GM21576 (cell line): ENCODE data around the gene ACVR2B.

Experiments
- ATAC-seq: cut with Tn5 transposase; IDR thresholded peaks from one replicate; pipeline ENCODE4 v1.9.1; 2021; ENCODE audit warnings: mild to moderate bottlenecking, moderate library complexity; ENCODE audit not compliant: unreplicated experiment

Gene ACVR2B

DNA sequence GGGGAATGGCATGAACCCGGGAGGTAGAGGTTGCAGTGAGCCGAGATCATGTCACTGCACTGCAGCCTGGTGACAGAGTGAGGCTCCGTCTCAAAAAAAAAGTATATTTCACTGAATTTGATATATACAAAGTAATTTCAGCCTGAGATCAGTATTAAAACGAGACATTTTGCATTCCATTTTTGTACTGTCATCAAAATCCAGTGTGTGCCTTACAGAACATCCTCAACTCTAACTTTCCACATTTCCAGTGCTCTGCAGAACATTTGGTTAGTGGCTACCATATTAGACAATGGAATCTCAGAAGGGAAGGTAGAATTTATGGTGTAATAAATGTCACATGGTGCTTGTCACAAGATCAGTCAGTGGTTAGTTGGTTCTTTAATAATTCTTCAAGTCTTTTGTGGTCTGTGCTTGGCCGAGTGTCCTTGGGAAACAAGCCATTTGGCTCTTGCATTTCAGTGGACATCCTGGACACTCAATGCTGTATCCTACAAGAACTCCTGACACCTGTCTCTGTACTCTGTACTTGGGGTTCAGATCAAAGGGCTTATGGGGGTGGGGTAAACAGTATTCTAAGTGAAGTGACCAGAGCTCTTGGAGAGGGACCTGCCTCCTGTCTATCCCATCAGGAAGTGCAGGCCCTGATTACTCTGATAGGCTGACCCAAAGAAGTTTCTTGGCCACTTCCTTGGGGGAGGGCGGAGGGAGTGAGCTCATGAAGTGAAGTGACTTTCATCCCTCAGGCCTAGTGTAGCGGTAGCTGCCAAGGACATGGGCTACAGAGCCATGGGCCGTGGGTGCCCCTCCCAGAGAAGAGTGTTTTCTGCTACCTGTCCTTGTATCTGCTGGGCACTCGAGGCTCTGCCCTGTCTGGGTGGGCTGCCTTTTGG is 3.7 kb downstream of the ACVR2B start:
- ATAC-seq: no peak

DNA sequence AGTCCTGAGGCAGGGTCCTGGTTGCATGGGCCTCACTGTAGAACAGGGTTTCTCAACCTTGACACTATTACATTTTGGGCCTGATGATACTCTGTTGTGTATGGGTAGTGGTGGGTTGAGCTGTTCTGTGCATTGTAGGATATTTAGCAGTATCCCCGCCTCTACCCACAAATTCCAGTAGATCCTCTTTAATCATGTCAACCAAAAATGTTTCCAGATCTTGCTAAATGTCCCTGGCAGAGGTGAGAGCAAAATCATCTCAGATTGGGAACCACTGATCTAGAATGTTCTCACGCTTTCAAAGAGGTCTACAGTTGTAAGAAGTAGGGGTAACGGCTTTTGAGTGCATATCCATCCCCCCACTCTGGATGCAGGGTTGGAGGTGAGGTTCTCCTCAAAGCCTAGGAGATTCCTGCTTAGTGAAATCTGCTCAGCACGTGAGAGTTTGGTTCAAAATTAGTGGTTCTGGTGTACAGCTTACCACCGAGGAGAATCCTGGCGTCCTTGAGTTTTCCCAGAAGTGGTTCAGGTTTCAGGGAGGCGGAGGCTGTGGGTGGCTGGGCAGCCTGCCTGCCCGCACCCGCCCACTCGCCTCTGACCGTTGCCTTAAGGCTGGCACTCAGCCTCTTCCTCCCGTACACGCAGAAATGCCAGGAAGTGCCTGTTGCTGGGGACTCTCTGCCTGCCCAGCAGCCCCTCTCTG is 5.3 kb downstream of the ACVR2B start:
- ATAC-seq: no peak

DNA sequence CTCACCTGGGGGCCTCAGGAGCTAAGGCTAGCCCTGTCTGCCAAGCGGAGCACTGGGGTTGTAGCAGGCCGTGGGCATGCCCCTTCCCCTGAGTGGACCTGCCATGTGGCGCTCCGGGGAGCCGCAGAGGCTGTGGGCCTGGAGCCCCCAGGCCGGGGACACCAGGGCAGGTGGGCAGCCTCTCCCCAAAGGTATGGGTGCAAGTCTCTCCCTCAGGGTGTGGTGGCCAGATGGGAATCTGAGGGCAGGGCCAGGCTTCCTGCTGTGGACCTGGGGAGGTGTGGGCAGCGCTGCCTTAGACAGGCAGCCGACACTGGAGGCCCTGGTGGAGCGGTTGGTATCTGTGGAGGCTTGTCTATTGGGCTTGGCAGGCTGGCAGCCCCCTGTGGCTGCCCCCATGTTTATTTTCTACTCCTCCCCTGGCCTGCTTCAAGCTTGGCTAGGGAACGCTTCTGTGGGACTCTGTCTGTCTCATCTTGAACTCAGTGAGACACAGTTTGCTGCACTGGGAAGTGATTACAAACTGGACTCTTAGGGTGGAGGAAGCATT is 5.9 kb downstream of the ACVR2B start:
- no peak for ATAC-seq

DNA sequence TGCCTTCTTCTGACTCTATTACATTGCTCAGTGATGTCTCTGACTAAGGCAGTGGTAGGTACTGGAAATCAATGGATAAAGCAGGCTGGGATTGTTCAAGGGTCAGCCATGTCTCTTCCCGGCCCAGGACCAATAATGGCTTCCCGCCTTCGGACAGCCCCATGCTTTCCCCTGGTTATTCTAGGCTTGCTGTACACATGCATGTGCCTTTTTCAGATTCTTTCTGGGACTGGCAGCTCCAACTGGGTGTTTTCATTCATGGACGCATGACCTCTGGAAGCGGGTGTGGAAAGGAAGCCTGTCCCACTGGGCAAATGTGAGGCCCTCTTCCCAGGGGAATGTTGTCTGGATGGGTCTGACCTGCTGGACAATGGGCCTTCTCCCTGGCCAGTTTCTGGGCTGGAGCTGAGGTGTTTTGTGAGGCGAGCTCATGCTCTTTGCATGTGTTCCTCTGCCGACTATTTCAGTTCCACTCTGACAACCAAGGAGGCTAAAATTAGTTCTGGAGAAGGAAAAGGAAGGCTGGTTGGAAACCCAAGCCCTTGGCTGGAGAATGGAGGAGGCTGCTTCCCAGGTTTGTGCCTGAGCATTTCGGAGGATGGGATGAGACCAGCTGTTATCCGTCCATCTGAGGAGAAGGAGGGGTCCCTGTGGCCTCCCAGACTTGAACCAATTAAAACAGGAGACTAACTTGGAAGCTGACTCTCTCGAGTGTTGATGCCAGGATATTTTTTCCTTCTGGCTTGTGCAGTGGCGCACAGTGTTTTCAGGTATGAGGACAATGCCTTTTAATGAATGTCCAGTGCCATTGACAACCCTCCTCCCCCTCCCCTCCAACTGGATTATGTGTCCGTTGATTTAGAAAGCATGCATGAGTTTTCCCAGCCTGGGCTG is 6.9 kb downstream of the ACVR2B start:
- no peak for ATAC-seq

DNA sequence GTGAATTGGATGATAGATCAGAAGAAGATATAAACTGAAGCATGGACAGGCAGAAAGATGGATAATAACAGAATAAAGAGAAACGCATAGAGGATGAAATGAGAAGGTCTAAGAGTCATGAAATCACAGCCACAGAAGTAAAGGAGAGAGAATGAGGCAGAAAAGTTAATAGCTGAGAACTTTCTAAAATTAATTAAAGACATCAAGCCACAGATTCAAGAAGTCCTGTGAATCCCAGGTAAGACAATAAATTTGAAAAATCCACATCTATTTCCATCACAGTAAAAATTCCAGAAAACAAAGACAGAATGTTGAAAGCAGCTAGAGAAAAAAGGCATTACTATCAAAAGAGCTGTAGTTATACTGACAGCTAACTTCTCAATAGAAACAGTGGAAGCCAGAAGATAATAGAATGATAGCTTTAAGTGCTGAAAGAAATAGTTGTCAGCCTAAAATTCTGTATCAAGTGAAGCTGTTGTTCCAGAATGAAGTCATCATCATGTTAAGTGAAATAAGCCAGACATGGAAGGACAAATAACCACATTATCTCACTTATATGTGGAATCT is 12.0 kb downstream of the ACVR2B start:
- ATAC-seq: no peak

DNA sequence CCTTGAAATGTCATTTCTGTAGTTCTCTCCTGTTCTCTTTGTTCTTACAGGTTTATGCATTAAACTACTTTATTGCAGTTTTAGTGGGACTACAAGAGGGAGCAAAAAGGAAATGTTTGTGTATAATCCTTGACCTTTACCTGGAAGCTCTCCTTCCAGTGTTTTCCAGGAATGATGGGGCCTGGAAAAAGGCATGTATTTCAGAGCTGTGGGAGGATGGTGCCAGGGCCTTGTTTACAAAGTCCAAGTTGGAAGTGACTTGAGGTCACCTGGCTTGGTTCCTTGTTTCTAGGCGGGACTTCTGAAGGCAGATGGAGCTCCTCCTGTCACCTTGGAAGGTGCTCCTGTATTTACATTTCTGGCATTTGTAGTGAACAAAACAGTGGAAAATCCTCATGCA is 15.1 kb downstream of the ACVR2B start:
- ATAC-seq: no peak

DNA sequence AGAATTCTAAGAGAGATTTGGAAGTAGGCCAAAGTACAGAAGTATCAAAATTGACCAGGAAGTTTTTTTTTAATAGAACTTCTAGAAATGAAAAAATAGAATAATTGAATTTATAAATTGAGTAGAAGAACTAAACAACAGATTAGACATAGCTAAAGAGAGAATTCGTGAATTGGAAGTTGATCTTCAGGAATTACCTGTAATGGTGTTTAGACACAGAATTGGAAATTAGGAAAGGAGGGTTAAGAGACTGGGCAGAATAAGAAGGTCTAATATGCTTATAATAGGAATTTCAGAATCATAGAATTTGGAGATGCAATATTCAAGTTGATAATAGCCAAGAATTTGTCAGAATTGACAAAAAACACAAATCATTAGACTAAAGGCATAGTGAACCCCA is 16.2 kb downstream of the ACVR2B start:
- ATAC-seq: no peak

DNA sequence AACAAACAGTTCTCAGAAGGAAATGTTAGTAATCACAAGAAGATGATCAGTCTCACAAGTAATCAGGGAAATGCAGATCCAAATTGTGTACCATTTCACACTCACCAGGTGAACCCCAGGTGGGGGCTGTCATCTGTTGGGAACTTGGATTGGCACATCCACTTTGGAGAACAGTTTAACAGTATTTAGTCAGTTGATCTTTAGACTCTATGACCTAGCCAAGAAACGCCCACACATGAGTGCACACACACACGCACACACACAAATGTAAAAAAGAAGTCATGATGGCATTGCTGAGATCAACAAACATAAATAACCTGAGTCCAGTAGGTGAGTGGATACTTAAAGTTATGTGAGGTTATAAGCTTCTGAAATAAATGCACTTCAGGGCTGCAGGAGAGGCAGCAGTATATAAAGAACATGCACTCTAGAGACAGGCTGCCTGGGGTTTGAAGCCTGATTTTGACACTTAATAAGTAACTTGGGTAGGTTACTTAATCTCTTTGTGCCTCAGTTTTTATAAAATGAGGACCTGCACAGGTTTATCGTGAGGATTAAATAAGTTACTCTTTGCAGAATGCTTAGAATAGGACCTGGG is 17.7 kb downstream of the ACVR2B start:
- ATAC-seq: no peak

DNA sequence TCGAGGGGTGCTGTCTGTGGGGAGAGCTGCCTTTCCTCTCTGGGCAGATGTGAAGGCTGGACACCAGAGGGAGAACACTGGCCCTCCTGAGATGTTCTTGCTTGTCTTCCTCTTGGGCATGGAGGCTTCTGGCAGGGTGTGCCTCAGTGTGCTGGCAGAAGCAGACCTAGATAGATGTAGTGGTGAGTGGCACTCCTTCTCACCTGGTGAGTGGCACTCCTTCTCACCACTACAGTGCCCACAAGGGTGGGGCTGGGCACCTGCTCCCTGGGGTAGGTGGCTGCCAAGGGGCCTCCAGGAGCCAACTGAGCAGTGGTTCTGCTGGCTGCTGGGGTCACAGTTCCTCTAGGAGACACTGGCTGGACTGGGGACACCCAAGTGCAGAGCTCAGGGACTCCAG is 18.7 kb downstream of the ACVR2B start:
- no peak for ATAC-seq

DNA sequence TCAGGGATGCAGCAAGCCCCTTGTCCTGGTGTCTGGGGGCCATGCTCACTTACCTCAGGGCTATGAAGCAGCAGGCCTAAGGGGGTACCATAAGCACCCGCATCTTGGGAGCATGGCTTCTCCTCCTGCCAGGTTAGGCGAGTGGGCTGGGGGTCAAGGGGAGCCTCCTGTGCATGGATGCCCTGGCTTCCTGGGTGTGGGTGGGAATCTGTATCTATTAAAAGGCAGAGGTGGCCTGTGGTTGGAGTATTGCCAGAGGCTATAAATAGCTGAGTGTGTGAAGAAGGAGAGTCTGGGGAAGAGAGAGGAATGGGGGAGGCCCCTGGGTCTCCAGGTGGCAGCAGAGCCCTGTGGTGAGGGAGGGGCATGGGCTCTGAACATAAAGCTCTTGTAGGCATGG is 19.5 kb downstream of the ACVR2B start:
- ATAC-seq: no peak

DNA sequence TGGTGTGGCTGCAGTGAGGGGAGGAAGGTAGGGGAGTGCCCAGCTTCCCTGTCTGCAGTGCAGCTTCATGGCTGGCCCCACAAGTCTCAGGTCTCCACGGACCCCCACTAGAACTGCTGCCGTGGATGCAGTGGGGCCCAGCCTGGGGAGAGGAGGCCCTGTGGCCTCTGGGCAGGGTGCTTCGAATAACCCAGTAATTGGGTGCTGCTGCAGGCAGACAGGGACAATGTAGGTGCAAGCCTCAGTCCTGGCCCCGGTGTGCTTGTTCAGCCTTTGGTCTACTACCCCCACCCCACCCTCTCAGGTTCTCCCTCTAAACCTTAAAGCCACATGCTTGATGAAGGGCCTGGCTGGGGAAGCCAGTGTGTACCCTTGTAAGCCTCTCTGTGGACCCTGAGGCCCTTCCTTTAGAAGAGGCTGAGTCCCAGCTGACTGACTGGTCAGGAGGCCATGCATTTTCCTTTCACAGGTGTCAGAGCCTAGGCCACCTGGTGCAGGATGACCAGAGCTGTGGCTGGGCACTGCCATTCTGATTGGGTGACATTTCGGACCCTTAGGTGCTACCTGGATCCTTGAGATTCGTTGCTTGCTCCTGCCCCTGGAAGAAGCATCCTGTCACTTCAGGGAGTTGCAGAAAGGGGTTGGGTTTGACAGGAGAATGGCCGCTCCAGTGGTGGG is 21.4 kb downstream of the ACVR2B start:
- no peak for ATAC-seq

DNA sequence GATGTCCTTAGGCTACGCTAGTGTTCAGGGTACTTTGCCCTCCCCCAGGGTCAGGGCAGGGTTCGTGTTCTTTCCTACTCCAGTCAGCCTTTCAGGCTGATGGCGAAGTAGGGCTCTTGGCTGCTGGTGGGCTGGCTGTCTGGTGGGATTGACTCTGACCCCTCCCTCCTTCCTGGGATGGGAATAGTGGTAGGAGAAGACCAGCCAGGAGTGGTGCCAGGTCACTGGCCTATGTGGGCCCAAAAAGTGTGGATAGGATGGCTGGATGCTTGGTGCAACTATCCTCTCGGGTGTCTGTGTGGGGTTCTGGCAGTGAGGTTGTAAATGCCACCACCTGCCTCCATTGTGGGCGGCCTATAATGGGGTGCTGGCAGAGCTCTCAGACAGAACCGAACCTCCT is 22.0 kb downstream of the ACVR2B start:
- no peak for ATAC-seq

DNA sequence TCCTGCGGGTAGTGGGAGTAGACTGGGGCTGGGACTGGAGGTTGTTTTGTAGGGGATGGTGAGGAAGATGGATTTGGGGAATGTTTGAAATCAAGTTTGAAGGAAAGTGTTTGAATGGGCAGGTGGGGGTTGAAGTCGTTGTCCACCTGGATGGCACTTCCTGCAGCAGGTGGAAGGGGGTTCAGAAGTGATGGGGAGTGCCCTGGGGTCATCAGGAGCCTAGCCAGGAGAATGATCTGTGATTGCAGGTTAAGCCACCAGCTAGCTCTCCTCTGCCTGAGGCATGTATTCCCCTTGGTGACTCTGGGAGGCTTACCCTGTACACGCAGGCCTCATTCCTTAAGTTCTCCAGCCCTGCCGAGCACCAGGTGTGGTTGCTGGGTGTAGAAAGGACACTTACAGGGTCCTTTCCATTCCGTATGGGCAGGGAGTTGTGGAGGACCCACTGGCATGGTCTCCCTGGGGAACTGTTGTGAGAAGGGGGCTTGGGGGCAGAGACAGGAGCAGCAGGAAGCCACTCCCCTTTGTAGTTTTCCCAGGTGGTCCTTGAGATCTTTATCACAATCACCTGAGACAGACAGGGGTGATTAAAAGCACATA is 22.6 kb downstream of the ACVR2B start:
- ATAC-seq: no peak

DNA sequence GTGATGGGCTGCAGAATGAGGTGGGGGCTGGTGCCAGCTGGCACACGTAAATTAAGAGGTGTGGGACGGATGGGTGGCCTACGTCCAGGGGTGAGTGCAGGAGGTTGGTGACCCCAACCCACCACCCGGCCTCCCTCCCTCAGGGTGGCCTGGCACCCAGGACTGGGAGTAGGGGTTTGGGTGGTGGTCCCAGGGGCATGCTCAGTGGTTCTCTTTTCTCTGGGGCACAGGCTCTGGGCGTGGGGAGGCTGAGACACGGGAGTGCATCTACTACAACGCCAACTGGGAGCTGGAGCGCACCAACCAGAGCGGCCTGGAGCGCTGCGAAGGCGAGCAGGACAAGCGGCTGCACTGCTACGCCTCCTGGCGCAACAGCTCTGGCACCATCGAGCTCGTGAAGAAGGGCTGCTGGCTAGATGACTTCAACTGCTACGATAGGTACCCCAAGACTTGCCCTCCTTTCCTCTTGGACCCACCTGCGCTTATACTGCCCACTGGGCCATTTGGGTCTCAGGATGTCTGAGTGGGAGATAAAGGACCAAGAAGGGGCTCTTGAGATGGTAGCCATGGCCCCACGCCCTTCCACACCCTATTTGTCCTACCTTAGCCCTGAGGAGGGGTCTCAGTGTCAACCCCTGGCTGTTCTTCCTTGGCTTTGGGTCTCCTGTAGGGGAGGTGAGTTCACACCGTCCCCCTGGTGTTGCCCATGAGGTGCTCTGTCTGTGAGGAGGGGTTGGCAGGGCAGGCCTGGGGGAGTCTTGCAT is 23.5 kb downstream of the ACVR2B start:
- ATAC-seq: no peak

DNA sequence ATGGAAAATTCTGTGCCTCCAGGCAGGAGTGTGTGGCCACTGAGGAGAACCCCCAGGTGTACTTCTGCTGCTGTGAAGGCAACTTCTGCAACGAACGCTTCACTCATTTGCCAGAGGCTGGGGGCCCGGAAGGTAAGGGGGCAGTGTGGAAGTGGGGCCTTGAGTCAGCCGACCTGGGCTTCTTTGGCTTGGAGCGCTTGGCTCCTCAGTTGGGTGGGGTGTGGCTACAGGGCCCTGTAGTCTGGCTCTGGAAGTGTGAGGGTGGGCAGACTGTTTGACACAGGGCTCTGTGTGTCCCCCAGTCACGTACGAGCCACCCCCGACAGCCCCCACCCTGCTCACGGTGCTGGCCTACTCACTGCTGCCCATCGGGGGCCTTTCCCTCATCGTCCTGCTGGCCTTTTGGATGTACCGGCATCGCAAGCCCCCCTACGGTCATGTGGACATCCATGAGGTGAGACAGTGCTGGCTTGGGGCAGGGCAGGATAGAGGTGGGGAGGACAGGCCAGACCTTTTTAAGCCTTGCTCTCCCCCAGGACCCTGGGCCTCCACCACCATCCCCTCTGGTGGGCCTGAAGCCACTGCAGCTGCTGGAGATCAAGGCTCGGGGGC is 24.3 kb downstream of the ACVR2B start:
- ATAC-seq: no peak

DNA sequence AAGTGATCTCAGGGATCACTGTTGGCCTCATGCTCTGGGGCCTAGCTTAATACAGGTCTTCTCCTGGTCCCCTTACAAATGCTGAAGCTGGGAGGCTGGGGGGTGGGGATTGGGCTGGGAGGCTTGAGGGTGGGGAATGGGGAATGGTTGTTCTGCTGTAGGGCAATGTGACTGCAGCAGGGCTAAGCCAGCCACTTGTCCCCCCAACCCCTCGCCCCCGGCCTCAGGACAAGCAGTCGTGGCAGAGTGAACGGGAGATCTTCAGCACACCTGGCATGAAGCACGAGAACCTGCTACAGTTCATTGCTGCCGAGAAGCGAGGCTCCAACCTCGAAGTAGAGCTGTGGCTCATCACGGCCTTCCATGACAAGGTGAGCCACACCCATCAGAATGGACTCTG is 25.2 kb downstream of the ACVR2B start:
- ATAC-seq: no peak

DNA sequence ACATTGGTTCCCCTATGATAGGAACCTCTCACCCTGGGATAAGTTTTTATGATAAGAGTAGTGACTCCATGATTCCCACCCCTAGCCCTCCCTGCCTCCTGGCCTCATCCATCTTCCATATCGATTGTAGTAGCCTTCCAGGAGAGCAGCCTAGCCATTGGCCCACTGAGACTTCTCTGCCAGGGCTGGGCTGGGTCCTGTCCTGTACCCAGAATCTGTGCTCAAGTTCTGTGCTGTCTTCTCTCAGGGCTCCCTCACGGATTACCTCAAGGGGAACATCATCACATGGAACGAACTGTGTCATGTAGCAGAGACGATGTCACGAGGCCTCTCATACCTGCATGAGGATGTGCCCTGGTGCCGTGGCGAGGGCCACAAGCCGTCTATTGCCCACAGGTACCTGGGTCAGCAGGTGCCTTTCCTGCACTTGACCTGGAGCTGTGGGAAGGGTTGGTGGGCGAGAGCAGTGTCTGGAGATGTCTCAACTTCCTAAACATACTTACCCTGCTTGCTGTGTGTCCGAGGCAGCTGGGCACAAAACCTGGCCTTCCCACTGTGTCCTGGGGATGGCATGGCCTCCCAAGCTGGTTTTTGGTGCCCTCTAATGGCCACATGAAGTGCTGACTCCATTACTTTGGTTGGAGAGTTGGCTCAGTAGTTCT is 25.9 kb downstream of the ACVR2B start:
- ATAC-seq: peak; percentile 54

DNA sequence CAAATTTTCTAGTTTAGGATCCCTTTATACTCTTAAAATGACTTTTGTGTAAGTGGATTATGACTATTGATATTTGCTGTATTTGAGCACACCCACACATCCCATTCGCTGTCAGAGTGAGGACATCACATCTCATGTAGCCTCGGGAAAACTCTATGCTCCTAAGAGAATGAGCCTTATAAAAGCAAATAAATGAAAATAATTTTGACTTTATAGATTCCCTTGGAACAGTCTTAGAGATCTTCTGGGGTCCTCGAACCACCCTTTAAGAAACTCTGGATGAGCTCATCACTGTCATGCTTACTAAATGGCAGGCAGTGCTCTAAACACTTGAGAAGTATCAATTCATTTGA is 26.4 kb downstream of the ACVR2B start:
- ATAC-seq: no peak
